Choroid plexus epithelial cell (primary cell): Measurements from ENCODE around the gene SYT13.

ENCODE experiments used
- DNase-seq: peaks from one replicate; pipeline ENCODE4 v3.0.0-alpha.2; 2010; ENCODE audit warnings: low read depth
- H3K4me3 ChIP-seq: 2 replicates; pipeline ENCODE4 v1.5.1; 2011; ENCODE audit warnings: low read depth, mild to moderate bottlenecking, control low read depth, low read length, moderate library complexity
- TF ChIP-seq, protein P1 (sequence below): conservative IDR thresholded peaks from 2 replicates; pipeline ENCODE4 v1.5.1; 2011; ENCODE audit warnings: low read depth, mild to moderate bottlenecking, control low read depth, inconsistent platforms, low read length, moderate library complexity

SYT13 gene

DNA sequence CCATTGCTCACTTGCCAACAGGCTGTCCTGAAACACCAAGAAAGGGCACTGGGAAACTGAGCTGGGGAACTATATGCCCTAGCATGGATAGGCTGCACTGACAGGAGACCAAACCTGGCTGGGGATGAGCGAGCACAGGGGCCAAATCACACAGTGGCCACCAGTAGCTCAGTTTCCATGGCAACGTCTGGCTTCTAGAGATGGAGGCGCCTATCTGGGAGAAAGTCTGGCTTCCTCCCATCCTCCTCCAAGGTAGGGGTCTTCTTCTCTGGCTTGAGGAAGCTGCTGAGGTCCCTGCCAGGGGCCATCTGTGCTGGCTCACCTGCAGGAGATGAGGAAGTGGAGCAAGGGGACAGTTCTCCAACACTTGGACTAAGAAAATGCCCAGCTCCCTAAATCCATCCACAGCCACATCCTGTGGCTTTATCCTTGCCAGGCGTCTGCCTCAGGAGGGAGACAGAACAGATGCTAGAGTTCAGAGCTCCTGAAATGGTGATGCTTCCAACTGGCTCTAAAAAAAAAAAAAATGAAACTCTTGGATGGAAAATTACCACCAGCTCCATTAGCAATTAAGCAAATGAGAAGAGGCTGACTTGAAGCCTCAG is 48.3 kb downstream of the SYT13 start:
- TF ChIP-seq, protein P1, sequence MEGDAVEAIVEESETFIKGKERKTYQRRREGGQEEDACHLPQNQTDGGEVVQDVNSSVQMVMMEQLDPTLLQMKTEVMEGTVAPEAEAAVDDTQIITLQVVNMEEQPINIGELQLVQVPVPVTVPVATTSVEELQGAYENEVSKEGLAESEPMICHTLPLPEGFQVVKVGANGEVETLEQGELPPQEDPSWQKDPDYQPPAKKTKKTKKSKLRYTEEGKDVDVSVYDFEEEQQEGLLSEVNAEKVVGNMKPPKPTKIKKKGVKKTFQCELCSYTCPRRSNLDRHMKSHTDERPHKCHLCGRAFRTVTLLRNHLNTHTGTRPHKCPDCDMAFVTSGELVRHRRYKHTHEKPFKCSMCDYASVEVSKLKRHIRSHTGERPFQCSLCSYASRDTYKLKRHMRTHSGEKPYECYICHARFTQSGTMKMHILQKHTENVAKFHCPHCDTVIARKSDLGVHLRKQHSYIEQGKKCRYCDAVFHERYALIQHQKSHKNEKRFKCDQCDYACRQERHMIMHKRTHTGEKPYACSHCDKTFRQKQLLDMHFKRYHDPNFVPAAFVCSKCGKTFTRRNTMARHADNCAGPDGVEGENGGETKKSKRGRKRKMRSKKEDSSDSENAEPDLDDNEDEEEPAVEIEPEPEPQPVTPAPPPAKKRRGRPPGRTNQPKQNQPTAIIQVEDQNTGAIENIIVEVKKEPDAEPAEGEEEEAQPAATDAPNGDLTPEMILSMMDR = no peak
- DNase-seq = no peak
- H3K4me3 ChIP-seq = no peak overlapping the region

DNA sequence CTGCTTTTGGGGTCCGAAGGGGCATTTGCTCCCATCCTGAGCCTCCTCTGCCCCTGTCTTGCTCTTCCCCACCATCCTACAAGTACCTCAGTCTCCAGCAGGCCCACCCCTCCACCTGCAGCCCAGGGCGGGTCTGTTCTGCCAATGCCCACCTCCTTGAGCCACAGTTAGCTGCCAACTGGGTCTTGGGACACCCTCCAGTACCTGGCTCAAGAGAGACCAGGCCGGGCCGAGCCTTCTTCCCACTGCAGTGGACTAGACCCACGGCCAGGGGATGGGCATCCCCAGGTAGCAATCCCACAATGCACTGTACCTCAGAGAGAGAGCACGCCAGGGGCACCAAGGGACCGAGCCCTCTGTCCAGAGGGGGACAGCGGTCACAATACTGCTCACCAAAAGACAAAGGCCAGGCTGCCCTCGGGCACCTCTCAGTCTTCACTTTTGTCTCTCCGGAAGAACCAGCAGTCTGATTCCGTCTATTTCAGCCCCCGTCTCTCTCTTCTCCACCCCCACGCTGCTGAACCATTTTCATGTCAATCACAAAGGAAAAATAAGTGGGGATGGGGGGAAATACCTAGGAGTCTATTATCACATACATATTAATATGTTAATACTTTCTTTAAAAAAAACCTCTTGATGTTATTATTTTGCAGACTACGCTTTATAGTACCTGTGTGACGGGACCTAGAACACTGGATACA is 51.7 kb downstream of the SYT13 start:
- TF ChIP-seq, protein P1 = no peak
- no peak overlapping the region for H3K4me3 ChIP-seq
- DNase-seq = no peak

DNA sequence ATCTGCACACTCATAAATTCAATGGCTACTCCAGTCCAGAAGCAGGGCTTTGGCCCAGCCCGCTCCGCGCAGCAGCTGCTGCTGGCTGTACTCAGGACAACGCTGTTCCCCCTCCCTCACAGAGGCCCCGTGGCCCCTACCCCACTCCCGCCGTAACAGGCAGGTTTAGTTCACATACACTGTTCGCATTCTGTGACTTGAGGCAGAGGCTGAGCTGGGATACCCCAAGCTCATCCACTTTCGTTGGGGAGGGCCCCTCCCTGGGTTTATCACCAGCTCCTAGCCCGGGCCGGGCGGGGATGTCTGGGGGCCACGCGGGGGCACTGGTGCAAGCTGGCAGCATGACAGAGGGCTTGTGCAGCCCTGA is 52.4 kb downstream of the SYT13 start:
- TF ChIP-seq, protein P1 = no peak
- no peak overlapping the region for H3K4me3 ChIP-seq
- DNase-seq = no peak

DNA sequence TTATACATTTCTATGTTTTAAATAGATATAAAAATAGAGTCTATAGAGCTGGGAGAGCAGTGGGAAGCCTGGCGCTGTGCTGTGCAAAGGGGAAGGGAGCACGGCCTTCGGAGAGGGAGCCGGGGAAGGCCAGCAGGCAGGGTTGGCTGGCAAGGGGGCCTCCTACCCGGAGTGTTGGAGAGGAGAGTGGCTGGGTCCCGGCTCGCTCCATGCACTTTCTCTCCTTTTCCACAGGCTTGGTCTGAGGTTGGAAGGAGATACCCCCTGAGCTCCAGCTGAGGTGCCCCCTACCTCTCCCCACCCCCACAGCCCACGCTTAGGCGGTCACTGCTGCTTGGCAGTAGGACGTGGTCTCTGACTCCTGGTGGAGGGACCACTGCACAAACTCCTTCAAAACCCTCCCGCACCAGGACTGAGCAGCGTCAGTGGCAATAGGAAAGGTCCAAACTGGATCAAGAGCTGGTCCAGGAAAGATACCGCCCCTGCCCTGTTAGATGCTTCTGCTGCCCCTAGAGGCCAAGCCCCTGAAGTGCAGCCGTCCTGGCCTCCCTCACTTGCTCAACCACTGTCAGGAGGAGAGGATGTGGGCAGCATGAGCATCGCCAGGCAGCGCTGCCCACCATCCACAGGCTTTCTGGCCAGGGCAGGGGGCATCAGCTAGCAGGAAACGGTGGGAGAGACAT is 52.9 kb downstream of the SYT13 start:
- no peak overlapping the region for H3K4me3 ChIP-seq
- peak; percentile 75 for DNase-seq
- TF ChIP-seq, protein P1 = peak; percentile 94

DNA sequence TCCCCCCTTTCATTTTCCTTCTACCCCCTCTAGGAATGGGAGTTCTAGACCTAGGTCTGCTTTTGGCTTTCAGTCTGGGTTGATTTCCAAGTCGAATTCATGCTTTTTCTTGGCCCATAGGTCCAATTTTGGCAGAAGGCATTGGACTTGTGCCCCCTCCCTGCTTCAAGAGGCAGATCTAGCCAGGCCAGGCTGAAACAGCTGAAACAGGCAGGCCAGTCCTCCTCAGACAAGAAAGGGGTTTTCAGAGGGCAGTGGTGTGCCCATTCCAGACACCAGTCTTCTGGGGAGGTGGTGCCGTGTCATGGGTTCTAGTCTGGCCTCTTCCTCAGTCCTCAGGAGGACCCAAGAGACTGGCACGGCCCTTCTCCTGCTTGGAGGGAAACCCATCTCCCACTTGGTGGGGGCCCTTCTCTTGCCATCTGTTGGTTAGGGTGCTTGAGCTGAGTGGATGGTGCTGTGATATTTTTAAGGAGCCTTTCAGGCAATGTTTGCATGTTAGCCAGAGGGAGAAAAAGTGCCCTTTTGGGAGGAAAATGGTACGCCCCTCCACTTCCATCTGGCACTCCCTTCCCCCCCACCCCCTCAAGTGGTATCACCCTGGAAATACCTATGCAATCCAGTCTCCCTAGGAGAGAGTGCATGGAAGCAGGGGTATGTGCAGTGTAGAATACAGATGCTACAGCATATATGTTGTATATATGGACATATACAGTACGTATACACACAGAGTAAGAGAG is 53.6 kb downstream of the SYT13 start:
- TF ChIP-seq, protein P1 = no peak
- no peak overlapping the region for H3K4me3 ChIP-seq
- DNase-seq = no peak

DNA sequence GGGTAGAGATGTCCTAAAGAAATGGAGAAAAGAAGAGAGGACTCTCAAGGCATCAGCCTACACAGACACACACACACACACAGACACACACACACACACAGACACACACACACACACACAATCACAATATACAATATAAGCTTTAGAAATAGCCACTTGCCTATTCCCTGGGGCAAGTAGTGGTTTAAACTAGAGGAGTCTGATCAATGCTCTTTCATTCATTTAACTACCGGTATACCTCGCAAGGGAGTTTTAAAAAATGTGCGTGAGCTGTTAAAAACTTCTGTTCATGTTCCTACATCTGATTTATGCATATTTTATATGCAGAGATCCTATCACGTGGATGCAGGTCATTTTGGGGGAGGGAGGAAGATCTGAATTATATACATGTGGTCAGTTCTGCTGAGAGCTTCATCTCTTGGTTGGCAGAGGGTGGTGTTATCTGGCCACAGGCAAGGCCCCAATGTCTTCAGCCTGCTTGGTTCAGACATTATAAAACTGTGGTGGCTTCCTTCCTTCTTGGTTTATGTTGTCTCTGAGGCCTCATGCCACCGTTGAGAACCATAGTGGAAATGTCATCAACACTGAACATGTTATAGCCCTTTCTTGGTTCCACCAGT is 56.6 kb downstream of the SYT13 start:
- TF ChIP-seq, protein P1 = no peak
- no peak overlapping the region for H3K4me3 ChIP-seq
- DNase-seq = no peak
